ENCODE measurements around the gene PTRHD1. TPM values are rescaled to one million over a fixed set of nuclear protein-coding genes. Genes with fewer than 3 reads are reported as not detected.

PTRHD1 gene
- total and polyA plus RNA-seq, 2 of the 8 experiments (the other 6 are each of a cell fraction or from before 2014, with no cell fraction given), result 46.2 to 91.9 TPM

- no peak for TF ChIP-seq CHD7 (IDR thresholded peaks at IDR 0.05; ENCODE audit: insufficient replicate concordance, low read length)
- TF ChIP-seq EGR1 (IDR thresholded peaks at IDR 0.05; ENCODE audit: borderline replicate concordance, low read depth, low read length), result no peak
- no peak for TF ChIP-seq POLR2A (IDR thresholded peaks at IDR 0.05; ENCODE audit: control extremely low read depth in 1 of 2, low read depth in 2 of 2, low read length in 2 of 2)
- TF ChIP-seq BACH1 (IDR thresholded peaks at IDR 0.05; ENCODE audit: low read length), result no peak
- no peak for TF ChIP-seq TCF12 (IDR thresholded peaks at IDR 0.05; ENCODE audit: low read depth, low read length)
- TF ChIP-seq HDAC2 (IDR thresholded peaks at IDR 0.05; ENCODE audit: borderline replicate concordance in 1 of 2, low read depth in 2 of 2, low read length in 2 of 2), result no peak
- no peak for TF ChIP-seq EP300 (IDR thresholded peaks at IDR 0.05; ENCODE audit: borderline replicate concordance in 1 of 2, low read depth in 2 of 2, low read length in 2 of 2)
- no peak for TF ChIP-seq CHD1 (IDR thresholded peaks at IDR 0.05; ENCODE audit: low read depth, low read length)
- TF ChIP-seq GTF2F1 (IDR thresholded peaks at IDR 0.05; ENCODE audit: borderline replicate concordance, low read depth, low read length), result no peak
- TF ChIP-seq BRCA1 (IDR thresholded peaks at IDR 0.05; ENCODE audit: low read depth, low read length), result no peak
- TF ChIP-seq GABPA (IDR thresholded peaks at IDR 0.05; ENCODE audit: borderline replicate concordance, insufficient read depth, low read length), result no peak
- no peak for TF ChIP-seq PHF8 (conservative IDR thresholded peaks at IDR 0.05; ENCODE audit: low read depth, low read length)
- TF ChIP-seq CHD2 (IDR thresholded peaks at IDR 0.05; ENCODE audit: low read length), result no peak
These were observed 5.7 kb downstream of the PTRHD1 start (continued) for GRCh38 chr2:24787532-24787931.
